Endodermal cell (in vitro differentiated cells): ENCODE data around the gene UBXN11. TPM values are rescaled to one million over a fixed set of nuclear protein-coding genes. Genes with fewer than 3 reads are reported as not detected.

Source experiments
- DNase-seq: peaks from one replicate; pipeline ENCODE4 v3.0.0-alpha.2; 2017
- H3K27ac ChIP-seq: 2 replicates; pipeline ENCODE4 v1.5.1; 2013; ENCODE audit warnings: mild to moderate bottlenecking, low read depth, low read length, moderate library complexity
- H3K27me3 ChIP-seq: 2 replicates; pipeline ENCODE4 v1.6.1; 2013; ENCODE audit warnings: mild to moderate bottlenecking, low read length, moderate library complexity; ENCODE audit not compliant: insufficient read depth, control insufficient read depth, poor library complexity, severe bottlenecking
- H3K36me3 ChIP-seq: 2 replicates; pipeline ENCODE4 v1.7.0; 2013; ENCODE audit warnings: mild to moderate bottlenecking, low read length, moderate library complexity; ENCODE audit not compliant: control insufficient read depth, insufficient read depth
- H3K4me1 ChIP-seq: one replicate; pipeline ENCODE4 v1.7.0; 2013; ENCODE audit warnings: low read length; ENCODE audit not compliant: control insufficient read depth, insufficient read depth
- H3K4me3 ChIP-seq: 2 replicates; pipeline ENCODE4 v1.5.1; 2013; ENCODE audit warnings: mild to moderate bottlenecking, low read length, moderate library complexity
- H3K9ac ChIP-seq: 2 replicates; pipeline ENCODE4 v1.6.1; 2013; ENCODE audit warnings: mild to moderate bottlenecking, low read length, moderate library complexity; ENCODE audit not compliant: poor library complexity, severe bottlenecking; ENCODE audit errors: extremely low read depth
- H3K9me3 ChIP-seq: 2 replicates; pipeline ENCODE4 v1.6.1; 2013; ENCODE audit warnings: mild to moderate bottlenecking, low read length, moderate library complexity; ENCODE audit not compliant: control insufficient read depth
- H3K27ac Mint-ChIP-seq: 2 replicates; pipeline ENCODE4 v1.8.0; 2020; ENCODE audit warnings: mixed read lengths
- H3K27me3 Mint-ChIP-seq: 2 replicates; pipeline ENCODE4 v1.8.0; 2021; ENCODE audit warnings: mild to moderate bottlenecking, mixed read lengths; ENCODE audit not compliant: insufficient read depth
- H3K36me3 Mint-ChIP-seq: 2 replicates; pipeline ENCODE4 v1.8.0; 2020; ENCODE audit warnings: low read depth, mixed read lengths
- H3K4me1 Mint-ChIP-seq: 2 replicates; pipeline ENCODE4 v1.8.0; 2020; ENCODE audit warnings: mixed read lengths
- H3K4me3 Mint-ChIP-seq: 2 replicates; pipeline ENCODE4 v1.8.0; 2020; ENCODE audit warnings: mild to moderate bottlenecking, moderate library complexity, mixed read lengths
- H3K9me3 Mint-ChIP-seq: 2 replicates; pipeline ENCODE4 v1.8.0; 2020; ENCODE audit warnings: mild to moderate bottlenecking, mixed read lengths
- WGBS, 2 experiments: methylation state at CpG; one replicate each; pipeline versions ENCODE4 v1.1.5 to v1.1.7; 2013; ENCODE audit warnings: missing lambda C conversion rate in 2 of 2, mixed read lengths in 1 of 2; ENCODE audit not compliant: insufficient coverage in 1 of 2, insufficient read length in 1 of 2; 5-methylcytosine and 5-hydroxymethylcytosine counted together
- total RNA-seq, 2 donors: library from RNA; stranded (reverse); fragmentation: NEBNext Ultra II Directional in 1 of 2; extraction: Animal tissue kit (Norgen Biotek cat#: 25700) in 1 of 2; gene quantifications; 2 replicates in 1 of 2; 3 replicates in 1 of 2; pipeline ENCODE4 v1.2.1, GENCODE V29; 2021
- TF ChIP-seq, protein P1 (sequence below): fragments of 200-600 bp; sonication (generic); conservative IDR thresholded peaks from 2 replicates; pipeline ENCODE4 v1.5.0; 2021; ENCODE audit warnings: antibody characterized with exemption, mild to moderate bottlenecking

The UBXN11 gene
- total RNA-seq, 2 donors from 2014 or later = 24.3 to 30.3 TPM

GRCh38 chr1:26346274-26347033, 40.0 kb upstream of the UBXN11 start:
- H3K27ac Mint-ChIP-seq = no peak overlapping the region
- DNase-seq = no peak

DNA sequence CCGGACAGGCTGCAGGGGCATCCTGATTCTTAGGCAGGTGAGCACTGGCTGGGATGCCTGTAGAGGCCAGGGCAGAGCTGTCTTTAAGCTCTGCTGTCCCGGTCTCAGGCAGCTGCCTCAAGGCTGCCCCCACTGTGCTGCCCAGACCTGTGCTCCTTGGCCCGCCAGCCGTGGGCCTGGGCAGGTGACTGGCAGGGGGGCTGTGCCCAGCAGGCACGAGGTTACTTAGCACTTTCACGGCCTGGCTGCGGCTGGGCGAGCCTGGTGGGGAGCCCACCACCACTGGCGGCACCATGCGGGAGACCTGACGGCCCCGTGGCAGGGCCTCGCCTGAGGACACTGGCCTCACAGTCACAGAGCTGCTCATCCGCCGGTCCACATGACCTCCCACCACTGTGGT, 39.3 kb upstream of the UBXN11 start:
- Histone ChIP-seq H3K9me3 (no peaks in the 10 kb centered on the region), H3K9ac (no peak overlapping the region), H3K36me3 (no peaks in the 10 kb centered on the region), H3K4me3 (no peak overlapping the region), H3K27me3 (no peaks in the 10 kb centered on the region), H3K27ac (no peak overlapping the region), H3K4me1 (peaks cover 4% of the 10 kb centered on the region)
- 91 to 92% methylated on average over 8 to 15 of the region's 15 CpGs for WGBS, 2 experiments
- Mint-ChIP-seq H3K9me3 (no peaks in the 10 kb centered on the region), H3K27ac (no peak overlapping the region), H3K4me3 (no peak overlapping the region), H3K4me1 (peaks cover 9% of the 10 kb centered on the region), H3K27me3 (peaks cover 2% of the 10 kb centered on the region), H3K36me3 (no peaks in the 10 kb centered on the region)
- DNase-seq = no peak
- TF ChIP-seq, protein P1, sequence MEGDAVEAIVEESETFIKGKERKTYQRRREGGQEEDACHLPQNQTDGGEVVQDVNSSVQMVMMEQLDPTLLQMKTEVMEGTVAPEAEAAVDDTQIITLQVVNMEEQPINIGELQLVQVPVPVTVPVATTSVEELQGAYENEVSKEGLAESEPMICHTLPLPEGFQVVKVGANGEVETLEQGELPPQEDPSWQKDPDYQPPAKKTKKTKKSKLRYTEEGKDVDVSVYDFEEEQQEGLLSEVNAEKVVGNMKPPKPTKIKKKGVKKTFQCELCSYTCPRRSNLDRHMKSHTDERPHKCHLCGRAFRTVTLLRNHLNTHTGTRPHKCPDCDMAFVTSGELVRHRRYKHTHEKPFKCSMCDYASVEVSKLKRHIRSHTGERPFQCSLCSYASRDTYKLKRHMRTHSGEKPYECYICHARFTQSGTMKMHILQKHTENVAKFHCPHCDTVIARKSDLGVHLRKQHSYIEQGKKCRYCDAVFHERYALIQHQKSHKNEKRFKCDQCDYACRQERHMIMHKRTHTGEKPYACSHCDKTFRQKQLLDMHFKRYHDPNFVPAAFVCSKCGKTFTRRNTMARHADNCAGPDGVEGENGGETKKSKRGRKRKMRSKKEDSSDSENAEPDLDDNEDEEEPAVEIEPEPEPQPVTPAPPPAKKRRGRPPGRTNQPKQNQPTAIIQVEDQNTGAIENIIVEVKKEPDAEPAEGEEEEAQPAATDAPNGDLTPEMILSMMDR = no peak

More at GRCh38 chr1:26346274-26347033, 40.0 kb upstream of the UBXN11 start:
- no peak overlapping the region for H3K4me3 ChIP-seq
- H3K9me3 Mint-ChIP-seq = no peaks in the 10 kb centered on the region
- no peaks in the 10 kb centered on the region for H3K9me3 ChIP-seq
- H3K36me3 ChIP-seq = no peaks in the 10 kb centered on the region
- H3K36me3 Mint-ChIP-seq = no peaks in the 10 kb centered on the region
- peaks cover 17% of the 10 kb centered on the region for H3K4me1 Mint-ChIP-seq
- H3K27me3 ChIP-seq = no peaks in the 10 kb centered on the region
- no peak overlapping the region for H3K9ac ChIP-seq
- TF ChIP-seq, protein P1 = no peak
- no peak overlapping the region for H3K4me3 Mint-ChIP-seq
- no peak overlapping the region for H3K27ac ChIP-seq
- peaks cover 10% of the 10 kb centered on the region for H3K4me1 ChIP-seq
- 90 to 95% methylated on average over 7 to 10 of the region's 10 CpGs for WGBS, 2 experiments
- H3K27me3 Mint-ChIP-seq = peaks cover 2% of the 10 kb centered on the region

DNA sequence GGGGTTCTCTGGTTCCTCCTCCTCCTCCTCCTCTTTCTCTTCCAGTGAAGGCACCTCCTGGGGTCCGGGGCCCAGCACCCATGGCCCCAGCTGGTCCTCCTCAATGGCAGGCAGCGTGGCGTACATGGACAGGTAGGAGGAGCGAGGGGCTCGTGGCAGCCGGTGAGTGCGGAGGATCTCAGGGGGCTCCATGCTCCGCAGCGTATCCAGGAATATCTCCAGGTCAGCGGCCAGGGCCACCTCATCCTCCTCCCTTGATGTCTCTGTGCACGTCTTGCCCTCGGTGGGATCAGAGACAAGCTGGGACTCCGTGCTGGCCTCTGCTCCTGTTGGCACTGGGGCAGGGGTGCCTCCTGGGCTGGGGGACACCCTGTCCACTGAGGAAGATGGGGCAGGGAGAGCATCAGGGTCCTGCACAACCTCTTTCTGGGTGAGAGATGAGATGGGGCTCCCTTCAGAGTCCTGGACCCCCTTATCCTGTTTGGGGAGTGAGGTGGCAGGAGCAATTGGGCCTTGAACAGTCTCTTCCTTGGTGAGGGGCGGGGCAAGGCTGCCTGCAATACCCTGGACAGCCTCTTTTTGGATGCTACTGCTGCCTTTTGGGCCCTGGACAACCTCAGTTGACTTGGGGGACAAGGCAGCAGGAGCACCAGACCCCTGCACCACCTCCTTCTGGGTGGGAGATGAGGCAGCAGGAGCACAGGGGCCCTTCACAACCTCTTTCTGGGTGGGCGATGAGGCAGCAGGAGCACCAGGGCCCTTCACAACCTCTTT, 37.9 kb upstream of the UBXN11 start:
- Mint-ChIP-seq H3K4me1 (no peaks in the 10 kb centered on the region), H3K36me3 (no peaks in the 10 kb centered on the region), H3K27ac (no peak overlapping the region), H3K9me3 (no peaks in the 10 kb centered on the region), H3K4me3 (no peak overlapping the region), H3K27me3 (peaks cover 2% of the 10 kb centered on the region)
- Histone ChIP-seq H3K36me3 (no peaks in the 10 kb centered on the region), H3K9ac (no peak overlapping the region), H3K27me3 (no peaks in the 10 kb centered on the region), H3K4me1 (no peaks in the 10 kb centered on the region), H3K27ac (no peak overlapping the region), H3K4me3 (no peak overlapping the region), H3K9me3 (no peaks in the 10 kb centered on the region)
- no peak for DNase-seq
- TF ChIP-seq, protein P1 = no peak
- 94% methylated on average over 3 to 15 of the region's 15 CpGs for WGBS, 2 experiments
